ENCODE data around the gene FNDC11. TPM values are rescaled to one million over a fixed set of nuclear protein-coding genes. Genes with fewer than 3 reads are reported as not detected.

The FNDC11 gene
- total and polyA plus RNA-seq, 2 of the 13 experiments (the other 11 are each of a cell fraction or from before 2014, with no cell fraction given): 0.07 TPM; not detected in 1

DNA sequence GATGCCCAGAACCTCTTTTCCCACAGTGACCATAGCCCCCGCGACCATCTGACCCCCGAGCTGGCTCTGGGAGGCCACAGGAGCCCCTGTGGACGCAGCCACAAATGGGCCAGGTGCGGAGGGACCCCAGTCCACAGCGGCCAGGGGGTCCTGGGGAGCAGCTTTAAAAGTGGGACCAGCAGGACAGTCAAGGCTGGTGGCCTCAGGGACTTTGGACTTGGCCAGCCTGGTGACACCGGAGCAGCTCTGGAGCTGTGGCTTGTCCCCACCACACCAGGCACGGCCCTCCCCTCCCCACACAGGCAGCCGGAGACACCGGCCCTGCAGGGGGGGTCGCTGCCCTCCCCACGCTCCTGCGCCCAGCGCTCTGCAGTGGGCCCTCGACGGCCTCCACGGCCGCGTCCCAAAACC is 3.5 kb downstream of the FNDC11 start (continued):
- TF ChIP-seq EHMT2 (IDR thresholded peaks at IDR 0.05; ENCODE audit: borderline replicate concordance, low read depth, low read length) (no peak), ZNF619 (CRISPR knock-in tag; IDR thresholded peaks at IDR 0.05) (0 out of 2 replicates have a peak, but pooled peaks have one; percentile 11), ZFP37 (CRISPR knock-in tag; IDR thresholded peaks at IDR 0.05; ENCODE audit: borderline replicate concordance) (no peak), SP4 (CRISPR knock-in tag; IDR thresholded peaks at IDR 0.05) (no peak), SATB2 (CRISPR knock-in tag; IDR thresholded peaks at IDR 0.05) (no peak), NFKBIZ (CRISPR knock-in tag; IDR thresholded peaks at IDR 0.05) (no peak), ZEB1 (IDR thresholded peaks at IDR 0.05; ENCODE audit: insufficient replicate concordance, low read depth) (no peak), KDM5B (CRISPR knock-in tag; IDR thresholded peaks at IDR 0.05; ENCODE audit: borderline replicate concordance) (no peak; the same call in 1 of the 2 replicates), HNRNPUL1 (IDR thresholded peaks at IDR 0.05; ENCODE audit: low read depth, low read length) (no peak), SIX4 (CRISPR knock-in tag; IDR thresholded peaks at IDR 0.05) (no peak), TBX3 (IDR thresholded peaks at IDR 0.05; ENCODE audit: borderline replicate concordance) (no peak), ZNF607 (CRISPR knock-in tag; IDR thresholded peaks at IDR 0.05; ENCODE audit: borderline replicate concordance) (0 out of 2 replicates have a peak, but pooled peaks have one; percentile 43), ZNF883 (CRISPR knock-in tag; IDR thresholded peaks at IDR 0.05; ENCODE audit: not compliant biosample characterization) (peak; percentile 70), MAFF (IDR thresholded peaks at IDR 0.05; ENCODE audit: low read depth, low read length) (no peak), PHB2 (IDR thresholded peaks at IDR 0.05; ENCODE audit: partially characterized antibody) (no peak), NBN (conservative IDR thresholded peaks at IDR 0.05) (no peak), ZNF121 (CRISPR knock-in tag; IDR thresholded peaks at IDR 0.05) (no peak), ZSCAN25 (CRISPR knock-in tag; IDR thresholded peaks at IDR 0.05) (peak; percentile 45)
- TF ChIP-seq, protein P1, sequence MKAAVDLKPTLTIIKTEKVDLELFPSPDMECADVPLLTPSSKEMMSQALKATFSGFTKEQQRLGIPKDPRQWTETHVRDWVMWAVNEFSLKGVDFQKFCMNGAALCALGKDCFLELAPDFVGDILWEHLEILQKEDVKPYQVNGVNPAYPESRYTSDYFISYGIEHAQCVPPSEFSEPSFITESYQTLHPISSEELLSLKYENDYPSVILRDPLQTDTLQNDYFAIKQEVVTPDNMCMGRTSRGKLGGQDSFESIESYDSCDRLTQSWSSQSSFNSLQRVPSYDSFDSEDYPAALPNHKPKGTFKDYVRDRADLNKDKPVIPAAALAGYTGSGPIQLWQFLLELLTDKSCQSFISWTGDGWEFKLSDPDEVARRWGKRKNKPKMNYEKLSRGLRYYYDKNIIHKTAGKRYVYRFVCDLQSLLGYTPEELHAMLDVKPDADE (CRISPR knock-in tag; IDR thresholded peaks at IDR 0.05): no peak
- TF ChIP-seq, protein P2, sequence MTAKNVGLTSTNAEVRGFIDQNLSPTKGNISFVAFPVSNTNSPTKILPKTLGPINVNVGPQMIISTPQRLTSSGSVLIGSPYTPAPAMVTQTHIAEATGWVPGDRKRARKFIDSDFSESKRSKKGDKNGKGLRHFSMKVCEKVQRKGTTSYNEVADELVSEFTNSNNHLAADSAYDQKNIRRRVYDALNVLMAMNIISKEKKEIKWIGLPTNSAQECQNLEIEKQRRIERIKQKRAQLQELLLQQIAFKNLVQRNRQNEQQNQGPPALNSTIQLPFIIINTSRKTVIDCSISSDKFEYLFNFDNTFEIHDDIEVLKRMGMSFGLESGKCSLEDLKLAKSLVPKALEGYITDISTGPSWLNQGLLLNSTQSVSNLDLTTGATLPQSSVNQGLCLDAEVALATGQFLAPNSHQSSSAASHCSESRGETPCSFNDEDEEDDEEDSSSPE (CRISPR knock-in tag; IDR thresholded peaks at IDR 0.05): no peak
- TF ChIP-seq, protein P3, sequence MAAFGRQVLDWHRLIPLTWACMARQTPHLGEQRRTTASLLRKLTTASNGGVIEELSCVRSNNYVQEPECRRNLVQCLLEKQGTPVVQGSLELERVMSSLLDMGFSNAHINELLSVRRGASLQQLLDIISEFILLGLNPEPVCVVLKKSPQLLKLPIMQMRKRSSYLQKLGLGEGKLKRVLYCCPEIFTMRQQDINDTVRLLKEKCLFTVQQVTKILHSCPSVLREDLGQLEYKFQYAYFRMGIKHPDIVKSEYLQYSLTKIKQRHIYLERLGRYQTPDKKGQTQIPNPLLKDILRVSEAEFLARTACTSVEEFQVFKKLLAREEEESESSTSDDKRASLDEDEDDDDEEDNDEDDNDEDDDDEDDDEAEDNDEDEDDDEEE (CRISPR knock-in tag; IDR thresholded peaks at IDR 0.05): no peak
- TF ChIP-seq, protein P4, sequence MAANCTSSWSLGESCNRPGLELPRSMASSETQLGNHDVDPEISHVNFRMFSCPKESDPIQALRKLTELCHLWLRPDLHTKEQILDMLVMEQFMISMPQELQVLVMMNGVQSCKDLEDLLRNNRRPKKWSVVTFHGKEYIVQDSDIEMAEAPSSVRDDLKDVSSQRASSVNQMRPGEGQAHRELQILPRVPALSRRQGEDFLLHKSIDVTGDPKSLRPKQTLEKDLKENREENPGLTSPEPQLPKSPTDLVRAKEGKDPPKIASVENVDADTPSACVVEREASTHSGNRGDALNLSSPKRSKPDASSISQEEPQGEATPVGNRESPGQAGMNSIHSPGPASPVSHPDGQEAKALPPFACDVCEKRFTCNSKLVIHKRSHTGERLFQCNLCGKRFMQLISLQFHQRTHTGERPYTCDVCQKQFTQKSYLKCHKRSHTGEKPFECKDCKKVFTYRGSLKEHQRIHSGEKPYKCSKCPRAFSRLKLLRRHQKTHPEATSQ (CRISPR knock-in tag; IDR thresholded peaks at IDR 0.05; ENCODE audit: borderline replicate concordance): no peak
- TF ChIP-seq, protein P5, sequence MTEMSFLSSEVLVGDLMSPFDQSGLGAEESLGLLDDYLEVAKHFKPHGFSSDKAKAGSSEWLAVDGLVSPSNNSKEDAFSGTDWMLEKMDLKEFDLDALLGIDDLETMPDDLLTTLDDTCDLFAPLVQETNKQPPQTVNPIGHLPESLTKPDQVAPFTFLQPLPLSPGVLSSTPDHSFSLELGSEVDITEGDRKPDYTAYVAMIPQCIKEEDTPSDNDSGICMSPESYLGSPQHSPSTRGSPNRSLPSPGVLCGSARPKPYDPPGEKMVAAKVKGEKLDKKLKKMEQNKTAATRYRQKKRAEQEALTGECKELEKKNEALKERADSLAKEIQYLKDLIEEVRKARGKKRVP (CRISPR knock-in tag; IDR thresholded peaks at IDR 0.05): no peak

Measured in HepG2 (cell line).